Spinal cord (tissue), 10 donors: ENCODE measurements around the gene NKG7. TPM values are rescaled to one million over a fixed set of nuclear protein-coding genes. Genes with fewer than 3 reads are reported as not detected.

Source experiments
- DNase-seq, 6 donors: peaks; one replicate each; pipeline versions ENCODE4 v3.0.0 to v3.0.0-alpha.2; 2013 to 2015; ENCODE audit warnings: low spot score in 6 of 6, low read depth in 4 of 6
- H3K27ac ChIP-seq: one replicate; pipeline ENCODE4 v1.5.1; 2013; ENCODE audit warnings: low read depth, low read length, control low read depth
- H3K27me3 ChIP-seq: one replicate; pipeline ENCODE4 v1.6.1; 2013; ENCODE audit warnings: low read length; ENCODE audit not compliant: control insufficient read depth, insufficient read depth
- H3K36me3 ChIP-seq: one replicate; pipeline ENCODE4 v1.6.1; 2013; ENCODE audit warnings: low read length; ENCODE audit not compliant: control insufficient read depth, insufficient read depth
- H3K4me1 ChIP-seq: one replicate; pipeline ENCODE4 v1.6.1; 2013; ENCODE audit warnings: low read length; ENCODE audit not compliant: control insufficient read depth, insufficient read depth
- H3K4me3 ChIP-seq: one replicate; pipeline ENCODE4 v1.5.1; 2013; ENCODE audit warnings: low read depth, low read length, control low read depth
- H3K9me3 ChIP-seq: one replicate; pipeline ENCODE4 v1.6.1; 2013; ENCODE audit warnings: low read length; ENCODE audit not compliant: control insufficient read depth, insufficient read depth
- WGBS: methylation state at CpG from one replicate; pipeline ENCODE4 v1.1.5; 2013; ENCODE audit warnings: missing lambda C conversion rate; ENCODE audit not compliant: insufficient coverage; 5-methylcytosine and 5-hydroxymethylcytosine counted together
- polyA plus RNA-seq, 2 donors: library from polyadenylated mRNA; unstranded; fragments of 120-200 nt; gene quantifications; one replicate each; pipeline ENCODE4 v1.2.1, GENCODE V29; 2013; ENCODE audit not compliant: insufficient read length in 2 of 2
- total RNA-seq, 2 donors: library from RNA; depleted of rRNA in 1 of 2; stranded (reverse); fragments of 120-200 nt in 1 of 2; fragments of >200 nt in 1 of 2; gene quantifications; one replicate each; pipeline versions ENCODE4 v1.2.3 to v1.2.4, GENCODE V29; 2013 to 2014
- donor health status: healthy.

The NKG7 gene
- total and polyA plus RNA-seq, 4 donors: 0.44 to 6.0 (median 0.69) TPM; not detected in 1

DNA sequence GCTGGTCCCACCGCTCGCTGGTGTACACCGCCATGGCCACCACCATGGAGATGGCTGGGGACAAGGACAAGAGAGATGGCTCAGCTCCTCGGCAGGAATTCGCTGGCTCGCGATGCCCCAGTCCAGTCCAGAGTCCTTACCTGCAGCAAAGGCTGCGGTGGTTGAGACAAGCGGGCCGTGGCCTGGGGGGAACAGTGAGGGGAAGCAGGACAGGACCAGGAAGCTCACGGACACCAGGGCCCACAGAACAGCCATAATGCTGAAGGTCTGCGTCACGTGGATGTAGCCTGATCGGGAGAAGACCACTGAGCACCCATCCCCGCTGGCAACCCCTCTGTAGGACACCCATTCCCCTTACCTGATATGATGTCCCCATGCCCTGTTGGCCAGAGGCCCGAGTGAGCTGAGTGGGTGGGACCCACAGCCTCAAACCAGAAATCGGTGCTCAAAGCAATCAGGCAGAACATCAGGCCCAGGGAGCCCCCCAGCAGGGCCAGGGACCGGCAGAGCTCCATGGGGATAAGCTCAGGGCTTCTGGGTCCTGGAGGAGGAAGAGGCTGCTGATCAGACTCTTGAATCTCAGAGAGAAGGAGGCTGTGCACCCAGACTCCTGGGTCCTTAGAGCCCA is 319 bp downstream of the NKG7 start:
- no peaks in the 10 kb centered on the region for H3K36me3 ChIP-seq
- H3K27ac ChIP-seq: no peak overlapping the region
- no peak overlapping the region for H3K4me3 ChIP-seq
- H3K9me3 ChIP-seq: no peaks in the 10 kb centered on the region
- H3K4me1 ChIP-seq: peaks cover 13% of the 10 kb centered on the region
- no peak for DNase-seq
- WGBS: 91% methylated on average over 18 of the region's 18 CpGs
- H3K27me3 ChIP-seq: no peaks in the 10 kb centered on the region

DNA sequence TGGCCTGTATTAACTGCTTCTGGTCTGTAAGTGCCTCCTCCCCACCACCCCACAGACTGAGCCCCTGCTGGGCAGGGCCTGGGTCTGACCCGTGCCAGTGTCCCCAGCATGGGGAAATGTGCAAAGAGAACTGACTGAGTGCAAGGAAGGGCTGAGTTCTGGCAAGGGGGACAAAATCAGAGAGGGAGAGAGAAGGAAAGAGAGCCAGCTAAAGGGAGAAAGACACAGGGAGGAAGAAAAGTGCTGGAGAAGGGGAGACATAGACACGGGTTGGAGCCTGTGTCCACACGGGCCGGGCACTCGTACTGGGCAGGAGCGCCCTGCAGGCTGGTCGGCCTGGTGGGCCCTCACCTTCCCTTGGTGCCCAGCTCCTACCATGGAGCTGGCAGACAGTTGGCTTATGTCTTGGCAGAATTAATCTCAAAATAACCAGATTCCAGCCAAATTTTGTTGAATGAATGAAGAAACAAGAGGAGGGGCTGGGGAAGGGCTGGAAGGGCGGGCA is 1.2 kb downstream of the NKG7 start:
- WGBS: 91% methylated on average over 7 of the region's 8 CpGs
- peaks cover 21% of the 10 kb centered on the region for H3K4me1 ChIP-seq
- no peaks in the 10 kb centered on the region for H3K27me3 ChIP-seq
- H3K27ac ChIP-seq: no peak overlapping the region
- DNase-seq: no peak
- H3K9me3 ChIP-seq: no peaks in the 10 kb centered on the region
- no peak overlapping the region for H3K4me3 ChIP-seq
- no peaks in the 10 kb centered on the region for H3K36me3 ChIP-seq

DNA sequence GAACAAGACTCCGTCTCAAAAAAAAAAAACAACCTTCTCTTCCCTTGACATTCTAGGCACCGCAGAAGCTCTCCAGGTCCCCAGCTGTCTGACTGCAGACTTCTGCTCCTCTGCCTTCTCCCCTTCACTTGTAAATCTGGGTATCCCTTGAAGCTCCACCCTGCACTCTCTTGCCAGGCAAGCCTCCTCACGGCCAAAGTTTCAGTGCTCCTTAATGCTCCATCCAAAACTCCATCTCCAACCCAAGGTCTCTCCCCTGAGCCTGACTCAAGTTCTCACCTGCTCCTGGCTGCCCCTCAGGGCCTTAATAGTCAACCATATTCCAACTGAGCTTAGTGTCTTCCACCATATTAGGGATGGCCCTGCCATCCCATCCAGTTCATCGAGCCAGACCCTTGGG is 2.2 kb downstream of the NKG7 start:
- peaks cover 30% of the 10 kb centered on the region for H3K4me1 ChIP-seq
- no peak overlapping the region for H3K27ac ChIP-seq
- H3K9me3 ChIP-seq: no peaks in the 10 kb centered on the region
- H3K4me3 ChIP-seq: no peak overlapping the region
- H3K36me3 ChIP-seq: no peaks in the 10 kb centered on the region
- DNase-seq: no peak
- 87% methylated on average over 4 of the region's 4 CpGs for WGBS
- H3K27me3 ChIP-seq: no peaks in the 10 kb centered on the region

DNA sequence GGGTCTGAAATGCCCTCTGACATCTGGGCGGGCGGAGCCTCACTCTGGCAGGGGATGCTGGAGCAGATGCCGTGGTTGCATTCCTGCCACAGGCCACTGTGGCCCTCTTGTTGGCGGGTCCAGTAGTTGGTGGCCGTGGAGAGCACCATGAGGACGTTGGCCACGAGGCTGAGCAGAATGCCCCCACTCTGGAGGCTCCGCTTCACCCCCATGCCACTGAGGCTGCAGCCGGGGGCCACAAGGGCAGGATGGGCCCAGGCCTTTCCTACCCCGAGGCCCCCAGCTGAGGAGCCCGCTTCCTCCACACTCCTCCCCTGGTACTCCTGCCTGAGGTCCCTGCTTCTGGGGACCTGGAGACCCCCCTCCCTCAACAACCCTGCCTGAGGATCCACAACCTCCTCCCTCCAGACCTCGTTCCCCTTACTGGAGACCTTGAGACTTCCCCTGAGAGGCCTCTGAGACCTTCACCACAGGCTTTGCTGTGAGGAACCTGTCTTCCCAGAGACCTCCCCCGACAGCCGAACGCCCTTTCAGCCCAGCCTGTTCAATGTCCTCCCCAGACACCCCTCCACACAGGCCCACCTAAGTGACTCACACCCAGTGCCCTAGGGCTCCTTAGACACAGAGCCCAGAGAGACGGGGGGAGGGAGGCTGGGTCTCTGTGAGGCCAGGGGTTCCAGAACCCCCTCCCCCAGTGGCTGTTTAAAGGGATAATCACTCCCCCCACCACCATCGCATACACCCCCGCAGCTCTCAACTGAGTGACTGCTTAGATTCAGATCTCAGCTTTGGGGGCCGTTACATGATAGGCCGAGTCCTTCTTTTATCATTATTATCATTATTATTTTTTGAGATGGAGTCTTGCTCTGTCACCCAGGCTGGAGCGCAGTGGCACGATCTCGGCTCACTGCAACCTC is 3.8 kb downstream of the NKG7 start, which contains the start of gene CLDND2:
TSS of gene CLDND2 (minus strand) at position 638 of the 917 bp plus-strand sequence. CDS start at position 212, 426 bp downstream.
- Histone ChIP-seq H3K27me3 (no peaks in the 10 kb centered on the region), H3K4me1 (peaks cover 38% of the 10 kb centered on the region), H3K4me3 (peak within 1 kb of the TSS; percentile 92), H3K9me3 (no peaks in the 10 kb centered on the region), H3K36me3 (no peaks in the 10 kb centered on the region), H3K27ac (peak within 1 kb of the TSS; percentile 89)
- WGBS: 52% methylated on average over 18 of the region's 23 CpGs
- peak in 1 of 6 donors; percentile 9 for DNase-seq

DNA sequence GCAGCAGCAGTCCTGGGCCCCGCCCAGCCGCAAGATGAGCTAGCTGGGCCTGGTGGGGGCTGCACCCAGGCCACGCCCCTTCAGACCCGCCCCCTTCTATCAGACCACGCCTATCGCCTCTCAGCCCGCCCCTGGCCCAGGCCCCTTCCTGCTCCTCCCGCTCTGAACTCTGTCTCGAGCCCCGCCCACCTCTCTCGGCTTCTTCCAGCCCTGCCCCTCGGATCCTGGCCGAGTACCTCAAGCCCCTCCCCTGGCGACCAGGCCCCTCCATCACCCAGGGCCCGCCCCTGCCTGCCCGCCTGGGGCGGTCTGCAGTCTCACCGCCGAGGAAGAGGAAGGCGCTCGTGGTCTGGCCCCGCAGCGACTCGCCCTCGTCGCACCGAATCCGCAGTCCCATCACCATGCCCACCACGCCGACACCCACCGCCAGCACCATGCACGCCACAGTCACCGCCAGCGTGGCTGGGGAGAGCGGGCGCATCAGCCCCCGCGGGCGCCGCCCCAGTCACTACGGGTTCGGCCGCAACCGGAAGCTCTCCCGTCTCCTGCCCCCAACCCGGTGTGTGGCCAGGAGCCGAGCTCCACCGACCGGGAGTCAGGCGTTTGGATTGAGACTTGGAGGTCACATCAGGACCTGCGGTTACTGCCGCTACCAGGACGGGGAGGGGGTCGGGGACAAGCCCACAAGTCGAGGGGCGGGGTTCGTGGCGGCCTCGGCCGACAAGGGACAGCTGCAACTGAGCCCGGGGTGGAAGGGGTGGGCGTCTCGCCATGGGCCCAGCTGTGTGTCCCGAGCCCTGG is 4.7 kb downstream of the NKG7 start:
- DNase-seq: peak; percentile 82 to 99 (median 95)
- peak overlapping the region; percentile 97 for H3K27ac ChIP-seq
- H3K4me3 ChIP-seq: peak overlapping the region; percentile 92
- WGBS: under 1% methylated on average over 62 of the region's 64 CpGs
- no peaks in the 10 kb centered on the region for H3K9me3 ChIP-seq
- no peaks in the 10 kb centered on the region for H3K36me3 ChIP-seq
- no peaks in the 10 kb centered on the region for H3K27me3 ChIP-seq
- peaks cover 38% of the 10 kb centered on the region for H3K4me1 ChIP-seq

DNA sequence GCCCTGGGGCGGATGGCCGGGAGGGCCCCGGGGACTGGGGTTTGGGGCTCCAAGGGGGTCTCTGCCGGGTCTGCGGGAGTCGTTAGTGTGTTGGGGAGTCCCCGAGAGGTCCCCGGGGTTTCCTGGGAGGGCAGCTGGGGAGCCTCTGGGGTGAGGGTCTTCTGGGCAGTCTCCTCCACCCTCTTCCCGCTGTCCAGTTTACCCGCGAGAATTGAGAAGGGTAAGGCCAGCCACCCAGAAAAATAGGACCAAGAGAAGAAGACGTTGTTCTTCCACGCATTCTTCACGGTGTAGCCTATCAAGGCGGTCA is 5.2 kb downstream of the NKG7 start:
- H3K27ac ChIP-seq: peak overlapping the region; percentile 97
- H3K9me3 ChIP-seq: no peaks in the 10 kb centered on the region
- no peaks in the 10 kb centered on the region for H3K27me3 ChIP-seq
- no peak for DNase-seq
- H3K36me3 ChIP-seq: no peaks in the 10 kb centered on the region
- peaks cover 38% of the 10 kb centered on the region for H3K4me1 ChIP-seq
- peak overlapping the region; percentile 92 for H3K4me3 ChIP-seq
- WGBS: 0% methylated on average over 9 of the region's 15 CpGs

DNA sequence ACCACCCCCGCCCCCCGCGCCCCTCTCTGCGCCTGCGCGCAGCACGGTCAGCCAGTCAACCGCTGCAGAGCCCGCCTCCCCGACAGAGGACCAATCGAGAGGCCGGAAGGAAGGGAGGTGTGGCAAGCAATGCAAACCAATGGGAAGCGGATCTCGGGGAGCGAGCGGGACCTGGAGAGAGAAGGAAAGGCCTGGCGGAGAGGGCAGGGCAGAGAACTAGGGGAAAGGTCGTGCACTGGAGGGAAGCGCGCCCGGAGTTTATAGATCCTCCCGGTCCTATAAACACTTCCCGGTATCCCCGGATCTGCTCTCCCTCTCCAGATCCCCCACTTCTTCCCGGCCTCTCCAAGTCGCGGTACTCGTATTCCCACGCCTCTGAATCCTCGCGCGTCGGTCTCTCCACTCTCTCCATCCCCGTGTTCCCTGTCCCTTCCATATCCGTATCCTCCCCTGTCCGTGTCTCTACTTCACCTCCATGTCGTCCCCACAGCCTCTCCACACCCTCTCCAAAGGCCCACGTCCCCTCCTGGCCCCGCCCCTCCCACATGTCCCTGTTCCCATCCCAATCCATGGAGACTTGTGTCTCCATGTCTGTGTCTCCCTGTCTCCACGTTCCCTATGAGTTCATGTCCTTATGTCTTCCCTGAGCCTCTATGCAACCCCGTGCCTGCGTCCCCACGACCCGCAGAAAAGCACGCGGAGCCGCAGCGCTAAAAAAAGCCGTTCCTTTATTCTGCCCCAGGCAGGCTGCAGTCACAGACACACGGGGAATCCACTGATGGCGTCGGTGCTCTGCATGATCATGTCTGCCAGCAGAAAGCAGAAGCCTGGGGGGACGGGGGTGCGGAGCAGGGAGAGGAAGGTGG is 5.8 kb downstream of the NKG7 start:
- peak overlapping the region; percentile 92 for H3K4me3 ChIP-seq
- H3K27ac ChIP-seq: peak overlapping the region; percentile 97
- DNase-seq: peak; percentile 94 to 99 (median 96)
- no peaks in the 10 kb centered on the region for H3K27me3 ChIP-seq
- no peaks in the 10 kb centered on the region for H3K9me3 ChIP-seq
- peaks cover 38% of the 10 kb centered on the region for H3K4me1 ChIP-seq
- WGBS: under 1% methylated on average over 44 of the region's 54 CpGs
- no peaks in the 10 kb centered on the region for H3K36me3 ChIP-seq

DNA sequence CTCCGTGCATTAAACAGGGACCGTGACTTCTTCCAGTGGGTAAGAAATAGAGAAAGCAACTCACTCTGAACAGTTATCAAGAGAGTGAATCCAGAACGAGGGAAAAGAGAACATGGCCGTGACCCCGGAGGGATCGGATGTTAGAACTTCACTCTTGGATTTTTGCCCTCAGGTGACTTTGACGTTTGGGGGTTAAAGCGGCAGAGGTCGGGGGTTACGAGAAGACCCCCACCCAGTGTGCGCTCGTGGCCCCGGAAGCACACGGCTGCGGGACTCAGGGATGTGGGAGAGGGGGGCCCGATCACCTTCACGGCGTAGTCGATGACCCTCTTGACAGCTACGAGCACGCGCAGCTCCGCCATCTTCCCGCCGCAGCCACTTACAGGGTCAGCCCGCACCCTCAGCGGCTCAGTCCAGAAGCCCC is 6.5 kb downstream of the NKG7 start, which contains the start of gene ETFB:
TSS of gene ETFB (minus strand) at position 424 of the 424 bp plus-strand sequence. CDS start at position 362, 62 bp downstream.
- Histone ChIP-seq H3K36me3 (no peaks in the 10 kb centered on the region), H3K4me3 (peak within 1 kb of the TSS; percentile 92), H3K9me3 (no peaks in the 10 kb centered on the region), H3K27me3 (no peaks in the 10 kb centered on the region), H3K4me1 (peaks cover 38% of the 10 kb centered on the region), H3K27ac (peak within 1 kb of the TSS; percentile 97)
- WGBS: 0% methylated on average over 16 of the region's 27 CpGs
- DNase-seq: peak in 2 of 6 donors; percentile 24 to 26
